Osteocyte (in vitro differentiated cells): ENCODE results near the gene LBR. TPM values are rescaled to one million over a fixed set of nuclear protein-coding genes. Genes with fewer than 3 reads are reported as not detected.

ENCODE experiments used
- DNase-seq: peaks from one replicate; pipeline ENCODE4 v3.0.0; 2021; ENCODE audit warnings: mixed read lengths; ENCODE audit not compliant: unreplicated experiment; ENCODE audit errors: extremely low spot score
- H3K27ac Mint-ChIP-seq: one replicate; pipeline ENCODE4 v1.8.0; 2021; ENCODE audit warnings: mild to moderate bottlenecking, mixed read lengths; ENCODE audit not compliant: unreplicated experiment
- H3K27me3 Mint-ChIP-seq: one replicate; pipeline ENCODE4 v1.8.0; 2021; ENCODE audit warnings: mixed read lengths; ENCODE audit not compliant: unreplicated experiment
- H3K36me3 Mint-ChIP-seq: one replicate; pipeline ENCODE4 v1.8.0; 2021; ENCODE audit warnings: mixed read lengths; ENCODE audit not compliant: unreplicated experiment
- H3K4me1 Mint-ChIP-seq: one replicate; pipeline ENCODE4 v1.8.0; 2021; ENCODE audit warnings: mixed read lengths; ENCODE audit not compliant: unreplicated experiment
- H3K4me3 Mint-ChIP-seq: one replicate; pipeline ENCODE4 v1.8.0; 2021; ENCODE audit warnings: mild to moderate bottlenecking, moderate library complexity, mixed read lengths; ENCODE audit not compliant: unreplicated experiment
- H3K9me3 Mint-ChIP-seq: one replicate; pipeline ENCODE4 v1.8.0; 2021; ENCODE audit warnings: mixed read lengths; ENCODE audit not compliant: unreplicated experiment
- total RNA-seq: library from RNA; stranded (reverse); gene quantifications from 2 replicates; pipeline ENCODE4 v1.2.1, GENCODE V29; 2021
- TF ChIP-seq, protein P1 (sequence below): fragments of 200-600 bp; sonication (generic); IDR thresholded peaks from 2 replicates; pipeline ENCODE4 v1.5.0; 2021; ENCODE audit warnings: antibody characterized with exemption, mild to moderate bottlenecking, moderate library complexity

The LBR gene
- total RNA-seq, 1 donor from 2014 or later: 34.8 TPM

- Mint-ChIP-seq H3K4me1 (peaks cover 29% of the 10 kb centered on the region), H3K27me3 (no peaks in the 10 kb centered on the region), H3K9me3 (no peaks in the 10 kb centered on the region), H3K4me3 (no peak overlapping the region), H3K27ac (no peak overlapping the region), H3K36me3 (no peaks in the 10 kb centered on the region)
- DNase-seq: no peak
- TF ChIP-seq, protein P1, sequence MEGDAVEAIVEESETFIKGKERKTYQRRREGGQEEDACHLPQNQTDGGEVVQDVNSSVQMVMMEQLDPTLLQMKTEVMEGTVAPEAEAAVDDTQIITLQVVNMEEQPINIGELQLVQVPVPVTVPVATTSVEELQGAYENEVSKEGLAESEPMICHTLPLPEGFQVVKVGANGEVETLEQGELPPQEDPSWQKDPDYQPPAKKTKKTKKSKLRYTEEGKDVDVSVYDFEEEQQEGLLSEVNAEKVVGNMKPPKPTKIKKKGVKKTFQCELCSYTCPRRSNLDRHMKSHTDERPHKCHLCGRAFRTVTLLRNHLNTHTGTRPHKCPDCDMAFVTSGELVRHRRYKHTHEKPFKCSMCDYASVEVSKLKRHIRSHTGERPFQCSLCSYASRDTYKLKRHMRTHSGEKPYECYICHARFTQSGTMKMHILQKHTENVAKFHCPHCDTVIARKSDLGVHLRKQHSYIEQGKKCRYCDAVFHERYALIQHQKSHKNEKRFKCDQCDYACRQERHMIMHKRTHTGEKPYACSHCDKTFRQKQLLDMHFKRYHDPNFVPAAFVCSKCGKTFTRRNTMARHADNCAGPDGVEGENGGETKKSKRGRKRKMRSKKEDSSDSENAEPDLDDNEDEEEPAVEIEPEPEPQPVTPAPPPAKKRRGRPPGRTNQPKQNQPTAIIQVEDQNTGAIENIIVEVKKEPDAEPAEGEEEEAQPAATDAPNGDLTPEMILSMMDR: no peak
Measured at GRCh38 chr1:225460021-225460736, 32.3 kb upstream of the LBR start.

GRCh38 chr1:225458222-225458631 lies 30.4 kb upstream of the LBR start:
- H3K27me3 Mint-ChIP-seq: no peaks in the 10 kb centered on the region
- peaks cover 28% of the 10 kb centered on the region for H3K4me1 Mint-ChIP-seq
- no peaks in the 10 kb centered on the region for H3K9me3 Mint-ChIP-seq
- DNase-seq: no peak
- no peak overlapping the region for H3K4me3 Mint-ChIP-seq
- no peak overlapping the region for H3K27ac Mint-ChIP-seq
- TF ChIP-seq, protein P1: no peak
- no peaks in the 10 kb centered on the region for H3K36me3 Mint-ChIP-seq

DNA sequence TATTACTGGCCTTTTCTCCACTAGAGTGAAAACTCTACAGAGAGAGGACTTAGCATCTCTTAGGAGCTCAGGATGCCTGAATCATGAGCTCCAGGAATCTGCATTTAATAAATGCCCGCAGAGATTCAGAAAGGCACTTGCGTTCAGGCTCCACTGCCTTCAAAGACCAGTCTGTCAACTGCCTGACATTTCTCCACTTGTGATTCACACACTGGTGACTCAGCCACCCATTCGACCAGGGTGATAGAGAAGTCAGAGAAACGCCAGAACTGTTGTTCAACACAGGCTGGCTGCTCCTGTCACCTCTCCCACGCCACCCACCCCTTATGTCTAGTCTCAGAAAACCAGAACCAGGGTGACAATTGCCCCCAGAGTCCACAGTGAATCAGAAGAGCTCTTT lies 26.9 kb upstream of the LBR start:
- H3K9me3 Mint-ChIP-seq: no peaks in the 10 kb centered on the region
- TF ChIP-seq, protein P1: no peak
- no peak overlapping the region for H3K4me3 Mint-ChIP-seq
- no peak overlapping the region for H3K27ac Mint-ChIP-seq
- H3K27me3 Mint-ChIP-seq: no peaks in the 10 kb centered on the region
- H3K36me3 Mint-ChIP-seq: no peaks in the 10 kb centered on the region
- H3K4me1 Mint-ChIP-seq: peaks cover 13% of the 10 kb centered on the region
- no peak for DNase-seq

- TF ChIP-seq, protein P1: no peak
- Mint-ChIP-seq H3K27me3 (no peaks in the 10 kb centered on the region), H3K27ac (peak overlapping the region; percentile 3)
Measured at GRCh38 chr1:225453797-225454648, 26.2 kb upstream of the LBR start.

More at GRCh38 chr1:225453797-225454648, 26.2 kb upstream of the LBR start:
- H3K4me3 Mint-ChIP-seq: no peak overlapping the region
- no peaks in the 10 kb centered on the region for H3K9me3 Mint-ChIP-seq
- peaks cover 13% of the 10 kb centered on the region for H3K4me1 Mint-ChIP-seq
- DNase-seq: no peak
- no peaks in the 10 kb centered on the region for H3K36me3 Mint-ChIP-seq
